ENCODE measurements around the gene NUDCD3.

DNA sequence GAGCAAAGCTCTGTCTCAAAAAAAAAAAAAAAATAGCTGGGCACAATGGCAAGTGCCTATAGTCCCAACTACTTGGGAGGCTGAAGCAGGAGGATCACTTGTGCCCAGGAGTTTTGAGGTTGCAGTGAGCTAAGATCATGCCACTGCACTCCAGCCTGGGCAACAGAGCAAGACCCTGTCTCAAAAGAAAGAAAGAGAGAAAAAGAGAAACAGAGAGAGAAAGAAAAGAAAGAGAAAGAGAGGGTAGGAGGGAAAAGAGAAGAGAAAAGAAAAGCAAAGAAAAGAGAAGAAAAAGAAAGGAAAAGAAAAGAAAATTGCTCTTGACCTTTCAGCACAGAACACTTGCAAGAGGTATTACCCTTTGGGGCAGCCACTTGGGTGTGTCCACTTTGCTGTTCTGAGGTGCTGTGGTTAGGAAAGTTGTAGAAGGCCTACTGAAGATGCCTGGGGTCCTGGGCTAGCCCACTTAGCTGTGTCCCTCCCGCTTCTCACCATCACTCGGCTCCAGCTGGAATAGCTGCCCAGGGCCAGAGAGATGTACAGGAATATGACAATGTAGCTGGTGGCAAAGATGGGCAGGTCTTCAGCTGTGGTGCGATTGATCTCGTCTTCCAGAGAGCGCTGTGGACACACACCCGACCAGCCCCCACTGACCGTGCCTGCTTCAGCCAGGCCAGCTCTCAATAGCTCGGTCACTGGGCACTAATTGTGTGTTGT is 45.0 kb upstream of the NUDCD3 start:
- TF ChIP-seq, protein P1, sequence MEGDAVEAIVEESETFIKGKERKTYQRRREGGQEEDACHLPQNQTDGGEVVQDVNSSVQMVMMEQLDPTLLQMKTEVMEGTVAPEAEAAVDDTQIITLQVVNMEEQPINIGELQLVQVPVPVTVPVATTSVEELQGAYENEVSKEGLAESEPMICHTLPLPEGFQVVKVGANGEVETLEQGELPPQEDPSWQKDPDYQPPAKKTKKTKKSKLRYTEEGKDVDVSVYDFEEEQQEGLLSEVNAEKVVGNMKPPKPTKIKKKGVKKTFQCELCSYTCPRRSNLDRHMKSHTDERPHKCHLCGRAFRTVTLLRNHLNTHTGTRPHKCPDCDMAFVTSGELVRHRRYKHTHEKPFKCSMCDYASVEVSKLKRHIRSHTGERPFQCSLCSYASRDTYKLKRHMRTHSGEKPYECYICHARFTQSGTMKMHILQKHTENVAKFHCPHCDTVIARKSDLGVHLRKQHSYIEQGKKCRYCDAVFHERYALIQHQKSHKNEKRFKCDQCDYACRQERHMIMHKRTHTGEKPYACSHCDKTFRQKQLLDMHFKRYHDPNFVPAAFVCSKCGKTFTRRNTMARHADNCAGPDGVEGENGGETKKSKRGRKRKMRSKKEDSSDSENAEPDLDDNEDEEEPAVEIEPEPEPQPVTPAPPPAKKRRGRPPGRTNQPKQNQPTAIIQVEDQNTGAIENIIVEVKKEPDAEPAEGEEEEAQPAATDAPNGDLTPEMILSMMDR (IDR thresholded peaks at IDR 0.05) = no peak
- TF ChIP-seq POLR2AphosphoS5 (IDR thresholded peaks at IDR 0.05; ENCODE audit: low read depth, low read length) = no peak
